GM21526 (cell line): ENCODE data around the gene FOXA3.

ENCODE experiments used
- ATAC-seq: cut with Tn5 transposase; IDR thresholded peaks from one replicate; pipeline ENCODE4 v1.9.1; 2021; ENCODE audit warnings: moderate library complexity; ENCODE audit not compliant: unreplicated experiment, low FRiP score

FOXA3 gene

GRCh38 chr19:45913874-45914830 lies 50.0 kb downstream of the FOXA3 start, which contains the start of gene NANOS2:
Gene NANOS2 (minus strand): TSS chr19:45914778. CDS start chr19:45914693, 85 bp downstream.
- no peak for ATAC-seq

GRCh38 chr19:45917421-45918091 lies 53.4 kb downstream of the FOXA3 start:
- ATAC-seq: no peak

GRCh38 chr19:45918721-45919120 lies 54.6 kb downstream of the FOXA3 start:
- ATAC-seq: no peak

- no peak for ATAC-seq
Observed at GRCh38 chr19:45919678-45920077, 55.6 kb downstream of the FOXA3 start.

GRCh38 chr19:45920458-45920857 lies 56.3 kb downstream of the FOXA3 start:
- no peak for ATAC-seq

- ATAC-seq: no peak
Observed at GRCh38 chr19:45922281-45922680, 58.2 kb downstream of the FOXA3 start.
